ENCODE data around the gene RYR1.

Gene RYR1

GRCh38 chr19:38583219-38583984 lies 149.9 kb downstream of the RYR1 start:
- Histone ChIP-seq H3K4me3 (ENCODE audit: low read depth, low read length) (no peak overlapping the region), H3K4me1 (ENCODE audit: control insufficient read depth, insufficient read depth, low read length) (no peaks in the 10 kb centered on the region), H3K27ac (ENCODE audit: extremely low read depth, low read depth, low read length) (no peak overlapping the region), H3K9me3 (ENCODE audit: control insufficient read depth, insufficient read depth, low read depth, low read length) (no peaks in the 10 kb centered on the region), H3K36me3 (ENCODE audit: control insufficient read depth in 2 of 2, insufficient read depth in 1 of 2, low read length in 2 of 2) (no peaks in the 10 kb centered on the region; a peak in 1 of 3 replicates)
- ChIA-PET POLR2A (interaction anchor here (0.5 to 1.2 kb wide), 4 partner anchors 9 to 340 kb away, joined by 3 to 6 read pairs (median 4); no protein-coding TSS in a partner anchor), CTCF (interaction anchor here (0.6 to 0.7 kb wide), 2 partner anchors 343 to 526 kb away, joined by 3 read pairs; no protein-coding TSS in a partner anchor)
- peak; percentile 73 for TF ChIP-seq ZNF362 (tag by site-specific recombination; IDR thresholded peaks at IDR 0.05)
- 0 out of 2 replicates have a peak, but pooled peaks have one; percentile 6 for TF ChIP-seq EGR2 (tag by site-specific recombination; IDR thresholded peaks at IDR 0.05; ENCODE audit: low read depth)
- TF ChIP-seq ZNF530 (tag by site-specific recombination; IDR thresholded peaks at IDR 0.05; ENCODE audit: low read depth), result no peak
- TF ChIP-seq SCRT1 (tag by site-specific recombination; IDR thresholded peaks at IDR 0.05; ENCODE audit: borderline replicate concordance), result no peak
- peak; percentile 54; the same call in 1 of the 2 replicates for TF ChIP-seq ZNF121 (tag by site-specific recombination; IDR thresholded peaks at IDR 0.05)

GRCh38 chr19:38583985-38584305 lies 150.5 kb downstream of the RYR1 start:
- Histone ChIP-seq H3K36me3 (ENCODE audit: control insufficient read depth in 2 of 2, insufficient read depth in 1 of 2, low read length in 2 of 2) (no peaks in the 10 kb centered on the region; a peak in 1 of 3 replicates), H3K27ac (ENCODE audit: extremely low read depth, low read depth, low read length) (no peak overlapping the region), H3K9me3 (ENCODE audit: control insufficient read depth, insufficient read depth, low read depth, low read length) (no peaks in the 10 kb centered on the region), H3K4me3 (ENCODE audit: low read depth, low read length) (no peak overlapping the region), H3K4me1 (ENCODE audit: control insufficient read depth, insufficient read depth, low read length) (no peaks in the 10 kb centered on the region)
- CTCF ChIA-PET, result interaction anchor here (0.6 kb wide), 2 partner anchors 22 to 344 kb away, joined by 3 read pairs; no protein-coding TSS in a partner anchor
- POLR2A ChIA-PET, result interaction anchor here (0.5 to 1.0 kb wide), 3 partner anchors 9 to 340 kb away, joined by 3 to 6 read pairs (median 4); no protein-coding TSS in a partner anchor
- TF ChIP-seq ZNF16 (tag by site-specific recombination; IDR thresholded peaks at IDR 0.05; ENCODE audit: low read depth) (no peak), ZNF777 (tag by site-specific recombination; IDR thresholded peaks at IDR 0.05; ENCODE audit: borderline replicate concordance) (no peak), KLF7 (tag by site-specific recombination; IDR thresholded peaks at IDR 0.05; ENCODE audit: borderline replicate concordance) (no peak), GLI2 (tag by site-specific recombination; IDR thresholded peaks at IDR 0.05; ENCODE audit: borderline replicate concordance, low read depth) (no peak), ZNF138 (tag by site-specific recombination; IDR thresholded peaks at IDR 0.05; ENCODE audit: borderline replicate concordance) (no peak)

GRCh38 chr19:38587562-38587961 lies 154.1 kb downstream of the RYR1 start:
- H3K4me3 ChIP-seq (ENCODE audit: low read depth, low read length), result no peak overlapping the region
- no peak for TF ChIP-seq ZNF658 (tag by site-specific recombination; IDR thresholded peaks at IDR 0.05)
- no peak for TF ChIP-seq GLIS2 (tag by site-specific recombination; IDR thresholded peaks at IDR 0.05)
- no peak for TF ChIP-seq MYNN (tag by site-specific recombination; IDR thresholded peaks at IDR 0.05; ENCODE audit: borderline replicate concordance)
- TF ChIP-seq ZNF521 (tag by site-specific recombination; IDR thresholded peaks at IDR 0.05), result no peak
- TF ChIP-seq HOXC10 (CRISPR knock-in tag; IDR thresholded peaks at IDR 0.05), result no peak
- no peak for TF ChIP-seq ZNF214 (tag by site-specific recombination; IDR thresholded peaks at IDR 0.05; ENCODE audit: borderline replicate concordance)
- no peak for TF ChIP-seq PRDM10 (tag by site-specific recombination; IDR thresholded peaks at IDR 0.05)
- TF ChIP-seq ZNF324 (tag by site-specific recombination; IDR thresholded peaks at IDR 0.05), result no peak
- TF ChIP-seq ZNF501 (tag by site-specific recombination; IDR thresholded peaks at IDR 0.05), result no peak
- H3K36me3 ChIP-seq (ENCODE audit: control insufficient read depth in 2 of 2, insufficient read depth in 1 of 2, low read length in 2 of 2), result peaks cover 0 to 3% of the 10 kb centered on the region in 2 experiments; a peak in 1 of 3 replicates
- ChIA-PET POLR2A (interaction anchor here (1.9 kb wide), 1 partner anchor 9 kb away, joined by 20 read pairs; no protein-coding TSS in a partner anchor), CTCF (interaction anchor here (1.5 to 1.6 kb wide), 2 partner anchors 31 to 49 kb away, joined by 3 to 5 read pairs; partner anchors contain the start of gene EIF3K)
- no peaks in the 10 kb centered on the region for H3K4me1 ChIP-seq (ENCODE audit: control insufficient read depth, insufficient read depth, low read length)
- H3K27ac ChIP-seq (ENCODE audit: extremely low read depth, low read depth, low read length), result no peak overlapping the region
- no peaks in the 10 kb centered on the region for H3K9me3 ChIP-seq (ENCODE audit: control insufficient read depth, insufficient read depth, low read depth, low read length)

Data from HEK293 (cell line).